HUDEP-2 (cell line): ENCODE results near the gene LCE2C.
"Not testable (repeated sequence)": the region's sequence is repeated elsewhere in the genome, so short reads cannot be mapped to it uniquely, and the experiment has no call there.

Source experiments
- DNase-seq, 76 experiments: peaks; one replicate each; lab custom pipeline; 2025; ENCODE audit not compliant: unreplicated experiment in 76 of 76; lab: John Stamatoyannopoulos, UW

The LCE2C gene

GRCh38 chr1:152674983-152675382, at the start of gene LCE2C:
Gene LCE2C, plus strand, starts transcription at chr1:152675279. Its CDS starts 737 bp downstream, at chr1:152676016.
- DNase-seq: not testable (repeated sequence)

- no peak for DNase-seq
Observed at GRCh38 chr1:152626744-152627143, 48.3 kb upstream of the LCE2C start.

- no peak for DNase-seq
Observed at GRCh38 chr1:152630596-152630995, 44.5 kb upstream of the LCE2C start.

GRCh38 chr1:152640351-152640750, 34.7 kb upstream of the LCE2C start:
- DNase-seq: no peak

GRCh38 chr1:152643945-152644344, 31.1 kb upstream of the LCE2C start:
- no peak for DNase-seq

- no peak for DNase-seq
Observed at GRCh38 chr1:152645146-152645545, 29.9 kb upstream of the LCE2C start.

GRCh38 chr1:152646656-152647055, 28.4 kb upstream of the LCE2C start:
- DNase-seq: no peak

GRCh38 chr1:152654110-152654509, 21.0 kb upstream of the LCE2C start:
- DNase-seq: peak in 58 of 76 experiments; percentile 1 to 80 (median 32)

GRCh38 chr1:152656459-152656858, 18.6 kb upstream of the LCE2C start:
- no peak for DNase-seq

GRCh38 chr1:152657677-152658076, 17.4 kb upstream of the LCE2C start:
- no peak for DNase-seq

- no peak for DNase-seq
Observed at GRCh38 chr1:152658649-152659048, 16.4 kb upstream of the LCE2C start.

- no peak for DNase-seq
Observed at GRCh38 chr1:152663098-152663497, 12.0 kb upstream of the LCE2C start, which contains the start of gene LCE2D. Gene LCE2D, plus strand, starts transcription at chr1:152663380. Its CDS starts 726 bp downstream, at chr1:152664106.

- DNase-seq: not testable (repeated sequence)
Observed at GRCh38 chr1:152666171-152666570, 8.9 kb upstream of the LCE2C start.

GRCh38 chr1:152667648-152668047, 7.4 kb upstream of the LCE2C start:
- no peak for DNase-seq

- no peak for DNase-seq
Observed at GRCh38 chr1:152673016-152673415, 2.1 kb upstream of the LCE2C start.

GRCh38 chr1:152679459-152679858, 4.4 kb downstream of the LCE2C start:
- DNase-seq: no peak

- DNase-seq: no peak
Observed at GRCh38 chr1:152681616-152682015, 6.5 kb downstream of the LCE2C start.

GRCh38 chr1:152683846-152684245, 8.8 kb downstream of the LCE2C start:
- no peak for DNase-seq

- not testable (repeated sequence) for DNase-seq
Observed at GRCh38 chr1:152685823-152686222, 10.7 kb downstream of the LCE2C start, which contains the start of gene LCE2B. Gene LCE2B, plus strand, starts transcription at chr1:152686123. Its CDS starts 721 bp downstream, at chr1:152686844.

GRCh38 chr1:152697701-152698600, 22.9 kb downstream of the LCE2C start, which contains the start of gene LCE2A:
Gene LCE2A, plus strand, starts transcription at chr1:152698345. Its CDS starts 557 bp downstream, at chr1:152698902.
- no peak for DNase-seq

- DNase-seq: no peak
Observed at GRCh38 chr1:152699746-152700145, 24.7 kb downstream of the LCE2C start.

GRCh38 chr1:152707860-152708259, 32.8 kb downstream of the LCE2C start, which contains the start of gene LCE4A:
Gene LCE4A, plus strand, starts transcription at chr1:152708160. Its CDS starts 916 bp downstream, at chr1:152709076.
- no peak for DNase-seq
